Prostate gland (tissue), 2 donors: ENCODE data around the gene BMP7.

Experiments
- POLR2AphosphoS5 ChIP-seq: sonication (generic); formaldehyde crosslinking; IDR thresholded peaks from one replicate; pipeline ENCODE4 v1.6.1; 2017; ENCODE audit warnings: antibody characterized with exemption
- TF ChIP-seq, protein P1 (sequence below), 4 experiments: fragments of 200-600 bp in 2 of 4; fragments of 450-650 bp in 2 of 4; sonication (generic) in 2 of 4; IDR thresholded peaks; 1 replicate in 3 of 4; 2 replicates in 1 of 4; pipeline ENCODE4 v1.5.1; 2016 to 2019; ENCODE audit warnings: antibody characterized with exemption in 4 of 4, mild to moderate bottlenecking in 2 of 4, moderate library complexity in 2 of 4

DNA sequence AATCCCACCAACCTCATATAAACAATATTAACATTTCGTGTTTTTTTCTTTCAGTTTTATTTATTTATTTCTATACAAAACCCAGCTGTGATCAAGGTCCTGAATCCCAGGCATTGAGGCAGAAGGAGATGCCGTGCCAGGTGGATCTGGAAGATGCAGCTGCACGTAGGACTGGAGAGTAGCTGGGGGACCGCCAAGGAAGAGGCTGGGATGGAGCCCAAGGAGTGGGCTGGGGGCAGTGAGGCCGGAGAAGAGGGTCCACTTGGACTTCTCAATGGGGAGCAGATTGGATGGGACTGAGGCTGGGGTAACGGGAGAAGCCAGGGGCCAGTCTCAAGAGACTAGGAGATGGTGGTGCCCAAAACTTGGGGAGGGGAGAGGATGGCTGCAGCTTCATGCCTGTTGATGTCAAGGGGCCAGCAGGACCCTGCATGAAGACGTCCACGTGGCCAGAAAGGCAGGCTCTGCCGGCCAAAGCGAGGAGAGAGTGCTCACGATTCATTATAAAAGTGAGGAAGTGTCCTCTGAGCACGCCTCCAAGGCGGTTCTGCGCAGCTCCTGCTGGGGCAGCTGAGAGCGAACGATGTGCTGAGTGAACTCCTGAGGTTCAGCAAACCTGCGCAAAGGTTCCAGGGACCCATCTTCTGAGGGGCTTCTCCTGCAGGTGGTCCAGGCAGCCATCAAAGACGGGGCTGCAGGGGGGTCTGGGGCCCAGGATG lies 110.3 kb downstream of the BMP7 start:
- TF ChIP-seq, protein P1, sequence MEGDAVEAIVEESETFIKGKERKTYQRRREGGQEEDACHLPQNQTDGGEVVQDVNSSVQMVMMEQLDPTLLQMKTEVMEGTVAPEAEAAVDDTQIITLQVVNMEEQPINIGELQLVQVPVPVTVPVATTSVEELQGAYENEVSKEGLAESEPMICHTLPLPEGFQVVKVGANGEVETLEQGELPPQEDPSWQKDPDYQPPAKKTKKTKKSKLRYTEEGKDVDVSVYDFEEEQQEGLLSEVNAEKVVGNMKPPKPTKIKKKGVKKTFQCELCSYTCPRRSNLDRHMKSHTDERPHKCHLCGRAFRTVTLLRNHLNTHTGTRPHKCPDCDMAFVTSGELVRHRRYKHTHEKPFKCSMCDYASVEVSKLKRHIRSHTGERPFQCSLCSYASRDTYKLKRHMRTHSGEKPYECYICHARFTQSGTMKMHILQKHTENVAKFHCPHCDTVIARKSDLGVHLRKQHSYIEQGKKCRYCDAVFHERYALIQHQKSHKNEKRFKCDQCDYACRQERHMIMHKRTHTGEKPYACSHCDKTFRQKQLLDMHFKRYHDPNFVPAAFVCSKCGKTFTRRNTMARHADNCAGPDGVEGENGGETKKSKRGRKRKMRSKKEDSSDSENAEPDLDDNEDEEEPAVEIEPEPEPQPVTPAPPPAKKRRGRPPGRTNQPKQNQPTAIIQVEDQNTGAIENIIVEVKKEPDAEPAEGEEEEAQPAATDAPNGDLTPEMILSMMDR (IDR thresholded peaks at IDR 0.05) = no peak
- TF ChIP-seq POLR2AphosphoS5 = no peak
